ENCODE results near the gene DUSP8.
"Not testable (repeated sequence)": the region's sequence is repeated elsewhere in the genome, so short reads cannot be mapped to it uniquely, and the experiment has no call there.

The DUSP8 gene

GRCh38 chr11:1511937-1512496 lies 60.1 kb downstream of the DUSP8 start:
- DNase-seq, result no peak

DNA sequence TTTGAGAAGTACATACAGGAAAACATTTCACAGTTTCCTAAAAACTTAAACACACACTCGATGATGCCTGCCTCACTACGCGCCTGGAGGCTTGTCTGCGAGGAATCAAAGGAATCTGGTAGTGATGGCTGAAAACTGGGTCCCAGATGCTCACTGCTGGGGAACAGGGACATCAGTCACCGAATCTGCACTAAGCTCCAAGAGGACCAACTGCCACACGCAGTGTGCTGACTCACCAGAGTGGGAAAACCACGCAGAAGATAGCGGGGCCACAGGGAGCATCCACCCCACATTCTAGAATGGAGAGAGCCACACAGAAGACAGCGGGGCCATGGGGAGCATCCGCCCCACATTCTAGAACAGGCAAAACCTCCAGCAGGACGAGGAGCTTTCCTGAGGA lies 61.1 kb downstream of the DUSP8 start:
- no peak for DNase-seq

- not testable (repeated sequence) for DNase-seq
Measured at GRCh38 chr11:1510351-1510750, 61.7 kb downstream of the DUSP8 start.

- no peak for DNase-seq
Measured at GRCh38 chr11:1509626-1510255, 62.3 kb downstream of the DUSP8 start.

- DNase-seq, result no peak
Measured at GRCh38 chr11:1508986-1509385, 63.1 kb downstream of the DUSP8 start.

DNA sequence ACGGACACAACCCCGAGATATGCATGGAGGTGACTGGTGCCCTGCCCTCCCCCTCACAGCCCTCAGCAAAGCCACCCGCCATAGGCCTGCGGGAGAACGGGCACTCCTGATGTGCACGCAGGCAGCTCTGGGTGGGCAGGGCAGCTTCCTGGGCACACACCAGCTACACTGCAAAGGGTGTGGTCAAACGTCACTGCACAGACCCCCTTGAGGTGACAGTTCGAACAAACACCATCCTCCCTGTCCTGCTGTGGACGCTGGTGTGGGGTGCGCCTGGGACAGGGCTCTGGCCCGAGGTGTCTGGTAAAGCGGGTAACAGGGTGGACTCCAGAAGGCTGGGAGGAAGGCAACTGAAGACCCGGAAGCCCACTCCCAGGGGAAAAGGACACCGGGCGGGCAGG lies 63.6 kb downstream of the DUSP8 start:
- no peak for DNase-seq

- no peak for DNase-seq
Measured at GRCh38 chr11:1507381-1508140, 64.5 kb downstream of the DUSP8 start.

GRCh38 chr11:1506981-1507380 lies 65.1 kb downstream of the DUSP8 start:
- DNase-seq, result no peak

DNA sequence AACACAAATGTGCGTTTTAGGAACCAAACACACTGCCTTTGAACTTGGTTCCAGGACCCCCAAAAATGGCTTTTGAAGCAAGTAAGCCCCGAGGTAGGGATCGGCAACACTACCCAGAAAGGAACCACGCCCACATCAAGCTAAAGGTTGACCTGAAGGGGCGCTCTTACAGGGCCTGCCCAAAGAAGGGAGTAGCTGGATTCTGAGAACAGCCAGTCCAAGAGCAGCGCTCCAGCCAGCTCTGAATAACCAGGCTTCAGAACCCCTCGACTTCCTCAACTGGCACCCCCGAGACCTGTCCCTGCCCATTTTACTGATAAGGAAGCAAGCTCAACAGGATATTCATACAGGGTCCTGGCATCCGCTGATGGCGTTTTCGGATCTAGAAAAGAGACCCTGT lies 66.6 kb downstream of the DUSP8 start:
- DNase-seq, result no peak

DNA sequence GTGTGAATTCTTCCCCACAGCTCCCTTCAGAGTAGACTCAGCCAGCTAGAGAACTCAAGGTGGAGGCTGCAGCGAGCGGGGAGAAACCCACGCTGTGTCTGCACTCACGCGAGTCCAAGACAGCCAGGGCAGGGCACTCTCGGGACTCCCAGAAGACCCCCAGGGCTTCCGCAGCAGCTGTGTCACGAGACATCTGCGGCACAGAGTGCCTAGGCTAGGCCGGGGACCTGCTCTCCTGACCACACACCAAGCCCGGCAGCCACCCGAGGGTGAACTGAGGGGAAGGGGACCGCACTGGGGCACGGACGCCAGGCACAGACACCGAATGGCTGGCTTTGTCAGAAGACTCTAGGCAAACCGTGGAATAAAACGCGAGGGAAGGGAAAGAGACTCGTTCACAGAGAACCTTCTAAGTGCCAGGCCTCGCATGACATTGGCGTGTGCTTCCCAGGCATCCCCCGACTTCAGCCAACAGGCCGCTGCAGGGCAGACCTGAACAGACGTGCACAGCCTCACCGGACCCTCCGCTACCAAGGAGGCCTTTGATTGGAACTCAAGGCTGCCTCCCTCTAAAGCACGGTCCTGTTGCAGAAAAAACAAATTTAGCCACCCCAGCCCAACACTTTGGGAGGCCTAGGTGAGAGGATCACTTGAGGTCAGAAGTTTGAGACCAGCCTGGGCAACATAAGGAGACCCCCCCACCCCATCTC lies 67.3 kb downstream of the DUSP8 start:
- no peak for DNase-seq

DNA sequence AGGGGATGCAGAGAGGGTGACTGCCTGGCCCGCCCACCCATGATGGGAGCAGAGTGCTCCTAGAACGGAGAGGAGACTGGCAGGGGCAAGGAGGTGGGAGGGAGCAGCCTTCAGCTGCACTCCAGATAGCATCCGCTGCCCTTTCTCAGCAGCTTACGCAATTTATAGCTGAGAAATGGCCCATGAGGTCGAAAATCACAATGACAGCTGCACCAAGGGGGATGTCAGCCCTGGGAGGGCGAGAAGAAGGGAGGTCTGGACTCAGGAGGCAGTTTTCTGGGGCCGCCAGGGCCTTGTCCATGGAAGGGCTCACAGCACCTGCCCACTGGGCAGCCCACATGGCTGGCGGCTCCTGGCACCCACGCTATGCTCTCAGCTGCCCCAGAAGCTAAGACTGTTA lies 67.9 kb downstream of the DUSP8 start:
- DNase-seq, result no peak

Data from SHP77 (cell line).